Calu3 (cell line): ENCODE results near the gene HARS2. TPM values are rescaled to one million over a fixed set of nuclear protein-coding genes. Genes with fewer than 3 reads are reported as not detected.
A peak's percentile ranks its signal among the peaks of the same experiment; 100 is the strongest.
"Not testable (repeated sequence)": the region's sequence is repeated elsewhere in the genome, so short reads cannot be mapped to it uniquely, and the experiment has no call there.

Experiments used
- BruUV-seq: library from RNA; stranded (reverse); fragments of 400-500 nt; replicated peaks from 2 replicates; lab custom pipeline; 2021; lab: Mats Ljungman, UMichigan
- CTCF ChIA-PET: fragments of 300-600 bp; sonication (Branson Sonifier 250); formaldehyde crosslinking; loops from one replicate; lab custom pipeline; 2022; ENCODE audit warnings: antibody characterized with exemption; lab: Charles Lee
- DNase-seq: peaks from one replicate; pipeline ENCODE4 v3.0.0; 2022
- H3K27ac Mint-ChIP-seq: one replicate; pipeline ENCODE4 v1.8.0; 2022; ENCODE audit warnings: mixed read lengths; ENCODE audit not compliant: unreplicated experiment
- H3K27me3 Mint-ChIP-seq: one replicate; pipeline ENCODE4 v1.8.0; 2022; ENCODE audit warnings: mixed read lengths; ENCODE audit not compliant: unreplicated experiment
- H3K36me3 Mint-ChIP-seq: one replicate; pipeline ENCODE4 v1.8.0; 2022; ENCODE audit warnings: mild to moderate bottlenecking, moderate library complexity, mixed read lengths; ENCODE audit not compliant: insufficient read depth, unreplicated experiment
- H3K4me1 Mint-ChIP-seq: one replicate; pipeline ENCODE4 v1.8.0; 2022; ENCODE audit warnings: mild to moderate bottlenecking, low read depth, mixed read lengths; ENCODE audit not compliant: unreplicated experiment
- H3K4me3 Mint-ChIP-seq: one replicate; pipeline ENCODE4 v1.8.0; 2022; ENCODE audit warnings: mild to moderate bottlenecking, low read depth, moderate library complexity, mixed read lengths; ENCODE audit not compliant: unreplicated experiment
- H3K9me3 Mint-ChIP-seq: one replicate; pipeline ENCODE4 v1.8.0; 2022; ENCODE audit warnings: low read depth, mixed read lengths; ENCODE audit not compliant: unreplicated experiment
- CTCF ChIP-seq: fragments of 200-600 bp; IDR thresholded peaks from one replicate; pipeline ENCODE4 v1.8.0; 2022; ENCODE audit warnings: antibody characterized with exemption; ENCODE audit not compliant: unreplicated experiment
- intact Hi-C: fragments of 100-400 bp; cut with micrococcal nuclease; formaldehyde crosslinking; loops from one replicate; pipeline ENCODE4 v1.10.0; 2022; ENCODE audit not compliant: unreplicated experiment
- total RNA-seq: library from RNA; stranded (reverse); gene quantifications from 2 replicates; pipeline ENCODE4 v1.2.3, GENCODE V29; 2022

HARS2 gene
- total RNA-seq, 1 experiment from 2014 or later, result 45.1 TPM

- H3K27ac Mint-ChIP-seq, result no peak overlapping the region
- H3K4me3 Mint-ChIP-seq, result no peak overlapping the region
- intact Hi-C loops, result no loop called here
- no peak for TF ChIP-seq CTCF
- no peak for DNase-seq
- no peaks in the 10 kb centered on the region for H3K27me3 Mint-ChIP-seq
- H3K9me3 Mint-ChIP-seq, result no peaks in the 10 kb centered on the region
- peaks cover 58% of the 10 kb centered on the region for H3K36me3 Mint-ChIP-seq
- CTCF ChIA-PET, result interaction anchor here (2.2 kb wide), 1 partner anchor 11 kb away, joined by 4 read pairs; the partner anchor contains the start of genes IK and NDUFA2
- peaks cover 7% of the 10 kb centered on the region for H3K4me1 Mint-ChIP-seq
- no TSS peak for BruUV-seq
These were observed 32.4 kb upstream of the HARS2 start for GRCh38 chr5:140658870-140659269.

GRCh38 chr5:140660371-140660770, 30.9 kb upstream of the HARS2 start:
- H3K27ac Mint-ChIP-seq, H3K4me3 Mint-ChIP-seq, intact Hi-C loops, H3K4me1 Mint-ChIP-seq, CTCF ChIA-PET, DNase-seq, H3K27me3 Mint-ChIP-seq, H3K9me3 Mint-ChIP-seq, BruUV-seq: not testable (repeated sequence)
- H3K36me3 Mint-ChIP-seq, result peaks cover 62% of the 10 kb centered on the region

- CTCF ChIA-PET, result interaction anchor here (1.7 kb wide), 1 partner anchor 17 kb away, joined by 4 read pairs; the partner anchor contains the start of genes IK and NDUFA2
- H3K4me1 Mint-ChIP-seq, result peaks cover 24% of the 10 kb centered on the region
- H3K27me3 Mint-ChIP-seq, result no peaks in the 10 kb centered on the region
- H3K4me3 Mint-ChIP-seq, result peak overlapping the region; percentile 100
- BruUV-seq, result no TSS peak
- no peak for TF ChIP-seq CTCF
- intact Hi-C loops, result loop anchor here (1.0 to 2.0 kb wide), 2 partner anchors 27 to 55 kb away; partner anchors contain the start of genes HARS1 and HARS2
- no peak for DNase-seq
- H3K27ac Mint-ChIP-seq, result peak overlapping the region; percentile 91
- H3K9me3 Mint-ChIP-seq, result peaks cover 3% of the 10 kb centered on the region
- peaks cover 69% of the 10 kb centered on the region for H3K36me3 Mint-ChIP-seq
These were observed 27.3 kb upstream of the HARS2 start for GRCh38 chr5:140664030-140664358.

- Mint-ChIP-seq H3K27me3 (no peaks in the 10 kb centered on the region), H3K9me3 (peaks cover 3% of the 10 kb centered on the region), H3K36me3 (peaks cover 74% of the 10 kb centered on the region), H3K4me1 (peaks cover 23% of the 10 kb centered on the region), H3K27ac (peak within 1 kb of the TSS; percentile 91), H3K4me3 (peak within 1 kb of the TSS; percentile 100)
- CTCF ChIA-PET, result interaction anchor here (1.0 to 1.7 kb wide), 2 partner anchors 17 to 54 kb away, joined by 3 to 4 read pairs; partner anchors contain the start of genes IK and NDUFA2
- intact Hi-C loops, result loop anchor here (1.0 to 2.0 kb wide), 2 partner anchors 27 to 54 kb away; partner anchors contain the start of genes HARS1 and HARS2
- BruUV-seq, result TSS peak; percentile 86
- DNase-seq, result peak; percentile 98
- no peak for TF ChIP-seq CTCF
These were observed 26.7 kb upstream of the HARS2 start, which contains the start of gene WDR55 for GRCh38 chr5:140664359-140665119. Gene WDR55 (plus strand): TSS chr5:140664904. CDS start chr5:140664913, 9 bp downstream.

GRCh38 chr5:140671035-140671434, 20.2 kb upstream of the HARS2 start:
- H3K36me3 Mint-ChIP-seq, result peaks cover 67% of the 10 kb centered on the region
- H3K27ac Mint-ChIP-seq, BruUV-seq, H3K27me3 Mint-ChIP-seq, H3K4me3 Mint-ChIP-seq, H3K9me3 Mint-ChIP-seq, CTCF ChIA-PET, intact Hi-C loops, DNase-seq: not testable (repeated sequence)
- H3K4me1 Mint-ChIP-seq, result peaks cover 21% of the 10 kb centered on the region
